GM21717 (cell line): ENCODE measurements around the gene FAM83G.
"Not testable (repeated sequence)": the region's sequence is repeated elsewhere in the genome, so short reads cannot be mapped to it uniquely, and the experiment has no call there.

Experiments
- ATAC-seq: cut with Tn5 transposase; IDR thresholded peaks from one replicate; pipeline ENCODE4 v1.9.1; 2021; ENCODE audit warnings: mild to moderate bottlenecking, moderate library complexity; ENCODE audit not compliant: unreplicated experiment

Gene FAM83G

DNA sequence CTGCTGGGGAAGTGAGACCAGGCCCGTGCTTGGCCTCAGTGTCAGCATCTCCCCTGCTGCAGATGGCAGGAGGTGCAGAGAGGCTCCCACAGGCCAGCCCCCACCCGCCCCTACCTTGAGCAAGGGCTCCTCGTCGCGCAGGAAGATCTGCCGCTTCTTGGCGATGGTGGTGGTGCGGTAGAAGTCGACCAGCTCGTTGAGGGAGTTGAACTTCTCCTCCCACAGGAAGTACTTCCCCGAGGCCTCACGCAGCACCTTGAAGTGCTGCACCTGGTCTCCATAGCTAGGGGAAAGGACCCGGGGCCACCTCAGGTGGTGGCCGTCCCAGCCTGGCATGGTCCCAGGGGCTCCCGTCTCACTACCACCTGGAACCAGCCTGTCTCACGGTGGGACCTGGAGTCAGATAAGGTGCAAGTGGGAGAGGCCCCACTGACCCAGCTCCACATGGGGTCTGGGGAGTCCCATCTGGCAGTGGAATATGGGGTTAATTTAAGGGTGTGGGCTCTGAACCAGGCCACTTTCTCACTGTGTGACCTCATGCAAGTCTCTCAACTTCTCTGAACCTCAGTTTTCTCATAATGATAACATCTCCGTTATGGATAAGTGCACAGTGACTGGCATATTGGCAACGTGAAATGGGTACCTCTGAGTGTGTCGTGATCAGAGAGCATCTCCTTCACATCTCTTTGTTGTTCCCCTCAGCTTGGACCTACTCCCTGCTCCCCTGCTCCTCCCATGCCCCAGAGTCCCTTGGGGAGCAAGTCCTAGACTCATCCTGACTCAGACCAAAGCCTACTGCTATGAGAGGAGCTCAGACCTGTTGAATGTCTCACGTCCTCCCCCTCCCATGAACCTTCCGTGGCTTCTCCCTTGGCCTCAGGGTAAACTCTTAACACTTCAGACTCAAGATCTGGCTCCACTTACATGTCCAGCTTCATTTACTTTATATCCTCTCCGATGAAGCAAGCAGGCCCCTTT lies 19.8 kb upstream of the FAM83G start:
- ATAC-seq = no peak

DNA sequence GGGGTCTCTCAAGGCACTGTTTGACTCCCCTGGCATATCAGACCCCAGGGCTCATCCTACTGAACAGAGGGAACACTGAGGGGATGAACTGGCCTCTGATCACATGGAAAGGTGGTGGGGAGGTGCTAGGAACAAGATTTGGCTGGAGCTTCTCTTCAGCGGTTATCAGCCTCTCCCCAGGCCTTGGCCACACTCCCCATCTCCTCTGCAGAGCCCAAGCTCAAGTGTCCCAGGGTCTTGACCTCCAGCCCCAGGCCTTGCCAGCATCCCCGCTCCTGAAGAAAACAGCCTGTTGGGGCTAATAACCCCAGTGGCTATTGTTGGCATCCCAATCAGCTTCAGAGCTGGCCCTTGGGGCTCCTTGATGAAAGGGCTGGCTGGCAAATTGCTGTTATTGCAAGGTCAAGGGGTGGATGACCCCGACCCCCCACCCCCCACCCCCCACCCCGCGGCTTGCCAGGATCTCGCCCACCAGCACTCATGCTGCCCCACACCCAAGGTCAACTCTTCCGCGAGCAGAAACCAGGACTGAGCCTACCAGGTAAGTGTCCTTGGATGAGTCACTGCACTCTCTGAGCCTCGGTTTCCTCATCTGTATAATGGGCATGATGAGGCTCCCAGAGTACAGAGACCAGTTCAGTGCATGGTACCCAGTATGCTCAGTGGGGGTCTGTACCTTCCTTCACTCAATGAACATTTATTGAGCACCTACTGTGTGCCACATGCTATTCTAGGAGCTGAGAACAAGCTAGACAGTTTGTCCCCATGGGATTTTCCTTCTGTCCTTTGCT lies 18.8 kb upstream of the FAM83G start:
- ATAC-seq = no peak

DNA sequence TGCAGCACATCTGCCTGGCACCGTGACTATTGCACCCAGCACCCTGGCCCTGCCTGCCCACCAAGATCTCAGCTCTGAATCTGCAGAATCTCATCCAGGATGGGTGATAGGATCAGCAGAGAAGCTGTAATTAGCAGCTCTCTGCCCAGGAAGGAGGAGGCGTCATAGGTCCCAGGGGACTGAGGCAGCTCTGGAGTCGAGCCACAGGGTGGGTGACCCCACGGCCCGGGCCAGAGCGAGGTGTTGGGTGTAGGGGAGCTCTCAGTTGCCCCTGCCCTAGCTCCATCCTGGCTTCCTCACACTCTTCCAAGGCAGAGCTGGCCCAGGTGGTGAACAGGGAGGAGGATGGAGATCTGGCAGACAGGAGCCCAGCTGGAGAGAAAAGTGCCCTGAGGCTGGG lies 18.2 kb upstream of the FAM83G start:
- ATAC-seq = no peak

DNA sequence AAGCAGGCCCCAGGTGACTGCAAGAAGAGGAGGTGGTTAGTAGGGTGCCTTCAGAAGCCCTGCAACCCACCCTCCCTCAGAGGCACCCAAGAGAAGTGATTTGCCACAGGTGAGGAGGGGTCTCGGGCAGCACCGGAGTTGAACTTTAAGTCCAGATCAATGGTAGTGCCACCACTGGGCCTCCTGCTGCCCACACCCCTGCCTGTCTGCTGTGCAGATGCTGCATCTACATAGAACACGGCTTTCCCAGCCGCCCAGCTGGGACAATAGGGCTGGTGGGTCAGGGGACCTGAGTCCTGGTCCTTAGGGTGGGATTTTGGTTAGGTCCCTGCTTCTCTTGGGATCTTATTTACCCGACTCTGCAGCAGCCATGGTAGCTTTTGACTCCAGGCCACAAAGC lies 17.6 kb upstream of the FAM83G start:
- ATAC-seq = no peak

DNA sequence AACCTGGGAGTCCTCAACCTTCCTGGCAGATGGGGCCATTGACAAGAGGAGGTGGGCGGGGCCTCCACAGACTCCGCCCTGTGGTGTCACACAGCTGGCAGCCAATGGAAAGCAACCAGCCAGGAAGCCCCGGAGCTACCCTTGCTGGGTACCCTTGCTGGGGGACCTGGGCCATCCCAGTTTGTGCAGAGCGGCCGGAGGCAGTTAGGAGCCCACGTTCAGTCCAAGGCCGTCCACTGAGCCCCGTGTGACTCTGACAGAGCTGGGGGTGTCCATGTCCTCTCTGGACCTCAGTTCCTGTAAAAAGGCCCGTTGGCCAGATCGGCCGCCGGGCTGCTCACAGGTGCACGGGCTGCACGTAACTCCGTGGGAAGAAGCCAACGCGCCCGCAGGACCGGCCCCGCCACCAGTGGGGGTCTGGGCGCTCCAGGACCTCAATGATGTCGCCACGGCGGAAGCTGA lies 17.1 kb upstream of the FAM83G start:
- no peak for ATAC-seq

DNA sequence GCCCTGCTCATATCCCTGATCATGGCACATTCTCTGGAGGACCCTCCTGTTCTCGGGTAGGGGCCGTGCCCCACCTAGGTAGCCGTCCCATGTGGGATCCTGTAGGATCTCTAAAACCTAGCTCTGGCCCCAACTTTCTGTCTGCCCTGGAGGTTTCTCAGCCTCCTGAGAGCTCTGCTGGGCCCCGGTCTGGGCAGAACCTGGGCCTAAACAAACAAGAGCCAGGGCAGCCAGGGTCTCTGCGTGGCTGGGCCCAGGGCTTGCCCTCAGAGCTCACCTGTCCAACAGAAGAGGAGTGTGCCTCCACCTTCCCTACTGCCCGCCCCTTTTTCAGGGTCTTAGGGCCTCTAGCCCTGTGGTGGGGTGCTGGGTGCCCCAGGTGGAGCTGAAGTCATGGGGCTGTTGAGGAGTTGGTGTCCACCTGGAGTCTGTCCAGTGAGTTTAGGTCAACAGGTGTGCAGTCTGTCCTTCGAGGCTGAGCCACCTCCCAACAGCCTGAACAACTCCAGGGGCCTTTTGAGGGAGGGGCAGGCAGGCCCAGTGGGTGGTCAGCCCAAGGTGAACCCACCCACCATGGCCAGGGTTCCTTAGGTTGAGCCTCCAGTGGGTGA lies 16.6 kb upstream of the FAM83G start:
- not testable (repeated sequence) for ATAC-seq

DNA sequence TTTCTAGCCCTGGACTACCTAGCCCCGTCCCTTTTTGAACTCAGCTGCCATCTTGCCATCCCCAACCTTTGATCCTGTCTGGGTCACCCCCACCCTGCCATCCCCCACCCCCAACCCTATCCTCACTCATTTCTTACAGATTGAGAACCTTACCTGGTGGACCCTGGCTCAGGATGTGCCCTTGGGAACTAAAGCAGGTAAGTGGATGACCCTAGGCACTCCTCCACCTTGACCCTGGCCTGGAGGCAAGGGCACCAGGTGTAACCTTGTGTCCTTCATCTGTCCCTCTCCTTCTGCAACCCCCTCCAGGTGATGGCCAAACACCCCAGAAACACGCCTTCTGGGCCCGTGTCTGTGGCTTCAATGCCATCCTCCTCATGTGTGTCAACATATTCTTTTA lies 15.5 kb upstream of the FAM83G start:
- ATAC-seq = no peak

DNA sequence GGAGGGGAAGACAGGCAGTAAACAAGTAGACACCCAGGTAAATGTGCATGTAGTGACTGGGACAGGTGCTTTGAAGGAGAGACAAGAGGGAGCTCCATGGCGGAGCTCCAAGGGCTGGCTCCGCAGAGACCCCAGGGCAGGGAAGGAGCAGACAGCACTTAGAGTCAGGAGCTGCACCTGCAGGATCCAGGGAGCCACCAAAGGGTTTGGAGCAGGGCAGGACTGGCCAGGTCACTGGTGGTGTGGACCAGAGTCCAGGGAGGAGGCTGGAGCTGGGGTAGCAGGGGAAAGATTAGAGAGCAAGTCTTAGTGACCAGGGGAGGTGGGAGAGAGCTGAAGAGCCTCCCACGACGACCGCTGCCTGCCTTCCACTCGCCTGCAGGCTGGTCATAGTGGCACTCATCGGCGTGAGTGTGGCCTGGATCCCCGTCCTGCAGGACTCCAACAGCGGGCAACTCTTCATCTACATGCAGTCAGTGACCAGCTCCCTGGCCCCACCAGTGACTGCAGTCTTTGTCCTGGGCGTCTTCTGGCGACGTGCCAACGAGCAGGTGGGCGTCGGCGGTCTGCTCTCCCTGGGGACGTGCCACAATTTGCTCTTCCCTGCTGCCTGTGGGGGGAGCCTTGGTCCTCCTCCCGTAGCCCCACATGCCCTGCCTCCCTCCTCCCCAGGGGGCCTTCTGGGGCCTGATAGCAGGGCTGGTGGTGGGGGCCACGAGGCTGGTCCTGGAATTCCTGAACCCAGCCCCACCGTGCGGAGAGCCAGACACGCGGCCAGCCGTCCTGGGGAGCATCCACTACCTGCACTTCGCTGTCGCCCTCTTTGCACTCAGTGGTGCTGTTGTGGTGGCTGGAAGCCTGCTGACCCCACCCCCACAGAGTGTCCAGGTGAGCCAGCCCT lies 14.7 kb upstream of the FAM83G start:
- no peak for ATAC-seq

DNA sequence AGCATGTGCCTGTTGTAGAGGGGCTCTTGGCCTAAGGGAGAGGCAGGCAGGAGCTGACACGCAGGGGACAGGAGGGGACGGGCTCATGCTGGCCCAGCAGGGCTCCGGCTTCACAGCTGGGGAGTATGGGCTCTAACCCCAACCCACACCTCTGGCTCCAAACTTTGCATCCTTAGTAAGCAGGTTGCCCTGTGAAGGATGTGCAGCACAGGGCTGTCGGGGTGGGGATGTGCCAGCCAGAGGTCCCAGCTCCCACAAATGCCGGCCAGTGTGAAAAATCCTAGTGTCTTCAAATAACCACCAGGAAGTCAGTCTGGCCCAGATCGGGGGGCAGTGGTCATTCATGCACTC lies 14.0 kb upstream of the FAM83G start:
- ATAC-seq = no peak

DNA sequence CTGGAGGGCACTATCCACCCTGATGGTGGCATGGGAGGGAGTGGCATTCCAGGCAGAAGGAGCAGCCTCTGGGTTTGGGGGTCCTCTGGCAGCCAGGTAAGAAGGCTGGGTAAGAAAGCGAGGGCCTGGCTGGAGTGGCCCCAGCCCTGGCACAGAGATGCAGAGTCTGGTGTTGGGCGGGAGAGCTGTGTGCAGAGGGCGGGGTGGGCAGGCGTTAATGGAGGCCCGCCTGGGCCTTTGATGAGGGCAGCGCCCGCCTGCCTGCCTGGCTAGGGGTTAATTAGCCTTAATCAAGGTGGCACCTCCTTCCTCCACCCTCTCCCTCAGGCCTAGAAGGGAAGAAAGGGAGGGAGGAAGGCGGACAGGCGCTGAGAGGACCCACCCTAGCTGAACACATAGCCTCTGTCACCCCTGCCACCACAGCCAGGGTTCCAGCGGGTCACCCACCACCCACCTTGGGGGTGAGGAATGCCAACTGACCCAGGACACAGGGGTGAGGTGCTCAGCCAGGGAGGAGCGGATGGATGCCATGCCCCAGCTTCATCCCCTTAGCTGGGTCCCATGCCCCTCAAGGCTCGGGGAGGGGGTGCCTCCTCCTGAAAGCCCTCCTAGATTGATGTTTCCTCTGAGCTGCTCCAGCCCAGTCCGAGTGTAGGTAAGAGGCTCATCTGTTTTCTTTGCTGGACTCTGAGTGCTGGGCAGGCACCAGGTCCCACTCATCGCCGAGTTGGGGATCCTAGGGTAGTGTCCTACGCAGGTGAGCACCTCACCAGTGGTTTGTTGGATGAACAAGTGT lies 13.4 kb upstream of the FAM83G start:
- no peak for ATAC-seq

DNA sequence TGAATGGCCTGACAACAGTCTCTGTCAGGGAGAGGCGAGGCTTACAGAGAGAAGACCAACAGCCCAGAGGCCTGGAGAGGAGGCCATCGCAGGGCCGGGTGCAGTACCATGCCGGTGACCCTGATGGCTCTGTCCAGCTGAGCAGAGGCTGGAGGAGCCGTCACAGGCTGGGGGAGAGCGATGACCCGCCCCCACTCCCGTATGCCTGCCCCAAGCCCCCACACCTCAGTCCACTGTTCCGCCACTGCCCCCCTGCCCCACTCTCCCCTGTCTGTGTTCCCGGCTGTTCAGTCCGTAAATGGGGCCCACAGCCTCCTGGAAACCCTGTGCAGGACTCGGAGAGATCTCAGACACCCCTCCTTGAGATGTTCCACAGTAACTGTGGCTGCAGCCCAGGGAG lies 12.8 kb upstream of the FAM83G start:
- no peak for ATAC-seq

DNA sequence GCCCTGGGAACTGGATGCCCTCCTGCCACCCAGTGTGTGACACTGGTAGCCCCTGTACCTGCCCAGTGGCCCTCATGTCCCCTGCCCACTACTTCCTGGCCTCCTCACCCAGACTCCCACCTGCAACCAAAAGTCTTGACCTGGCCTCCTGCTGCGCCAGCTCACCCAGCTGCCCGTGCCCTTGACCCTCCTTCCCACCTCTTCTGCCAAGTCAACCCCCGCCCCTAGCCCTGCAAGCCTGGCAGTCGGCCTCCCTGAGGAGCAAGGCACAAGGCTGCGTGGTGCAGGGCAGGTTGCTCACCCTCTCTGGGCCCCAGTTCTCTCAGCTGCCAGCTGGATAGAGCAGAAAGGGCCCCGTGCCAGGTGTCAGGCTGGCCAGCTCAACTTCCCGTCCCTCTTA lies 12.3 kb upstream of the FAM83G start:
- no peak for ATAC-seq

DNA sequence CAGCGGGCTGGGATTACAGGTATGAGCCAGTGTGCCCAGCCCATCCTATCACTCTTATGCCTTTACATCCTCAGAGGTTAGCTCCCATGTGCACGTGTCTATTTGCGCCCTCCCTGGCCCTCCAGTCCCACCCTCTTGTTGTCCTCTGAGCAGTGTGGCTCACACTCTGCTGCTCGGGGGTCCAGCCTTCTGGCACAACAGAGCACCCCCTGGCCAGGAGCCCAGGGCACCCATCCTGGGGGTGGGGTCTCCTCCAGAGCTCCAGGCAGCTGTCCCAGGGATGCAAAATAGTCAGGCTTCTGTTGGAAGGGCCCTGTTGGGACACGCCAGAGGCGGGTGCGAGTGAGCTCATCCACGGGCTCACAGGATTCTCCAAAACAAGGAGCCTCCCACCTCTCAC lies 11.7 kb upstream of the FAM83G start:
- ATAC-seq = no peak

DNA sequence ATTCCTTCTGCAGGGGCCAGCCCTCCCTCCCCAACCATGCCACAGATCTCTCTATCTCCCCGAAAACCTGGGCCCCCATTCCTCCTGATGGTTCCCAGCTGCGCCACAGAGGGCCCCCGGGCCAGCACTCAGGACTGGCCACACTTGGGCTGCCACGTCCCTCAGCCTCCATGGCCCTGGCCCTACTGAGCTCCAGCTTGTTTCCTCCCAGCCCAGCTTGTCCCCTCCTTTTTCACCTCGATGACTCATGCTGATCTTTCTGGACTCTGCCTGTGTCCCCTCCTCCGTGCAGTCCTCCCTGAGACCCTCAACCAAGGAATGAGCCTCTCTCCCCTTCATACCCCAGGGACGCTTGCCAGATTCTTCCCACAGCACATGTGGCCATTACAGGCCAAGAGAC lies 10.9 kb upstream of the FAM83G start:
- ATAC-seq = no peak

DNA sequence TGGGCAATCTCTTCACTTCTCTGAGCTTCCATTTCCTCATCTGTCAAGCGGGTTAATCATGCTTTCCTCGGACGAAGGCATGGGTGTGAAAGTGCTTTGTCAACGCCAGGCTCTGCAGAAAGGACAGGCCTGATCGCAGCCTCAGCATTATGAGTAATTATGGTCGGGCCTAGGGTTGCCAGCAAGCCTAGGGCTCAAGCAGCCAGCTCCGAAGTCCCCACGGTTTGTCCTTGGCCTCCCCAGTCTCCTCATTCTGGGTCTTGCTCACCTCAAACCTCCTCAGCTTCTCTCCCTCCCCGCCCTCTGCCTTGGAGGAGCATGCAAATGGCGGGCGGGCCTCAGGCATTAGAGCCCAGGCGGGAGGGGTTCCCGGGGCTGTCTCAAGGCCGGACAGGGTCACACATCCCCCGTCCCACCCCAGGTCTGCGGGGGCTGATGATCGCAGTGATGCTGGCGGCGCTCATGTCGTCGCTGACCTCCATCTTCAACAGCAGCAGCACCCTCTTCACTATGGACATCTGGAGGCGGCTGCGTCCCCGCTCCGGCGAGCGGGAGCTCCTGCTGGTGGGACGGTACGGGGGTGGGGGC lies 10.2 kb upstream of the FAM83G start:
- no peak for ATAC-seq

DNA sequence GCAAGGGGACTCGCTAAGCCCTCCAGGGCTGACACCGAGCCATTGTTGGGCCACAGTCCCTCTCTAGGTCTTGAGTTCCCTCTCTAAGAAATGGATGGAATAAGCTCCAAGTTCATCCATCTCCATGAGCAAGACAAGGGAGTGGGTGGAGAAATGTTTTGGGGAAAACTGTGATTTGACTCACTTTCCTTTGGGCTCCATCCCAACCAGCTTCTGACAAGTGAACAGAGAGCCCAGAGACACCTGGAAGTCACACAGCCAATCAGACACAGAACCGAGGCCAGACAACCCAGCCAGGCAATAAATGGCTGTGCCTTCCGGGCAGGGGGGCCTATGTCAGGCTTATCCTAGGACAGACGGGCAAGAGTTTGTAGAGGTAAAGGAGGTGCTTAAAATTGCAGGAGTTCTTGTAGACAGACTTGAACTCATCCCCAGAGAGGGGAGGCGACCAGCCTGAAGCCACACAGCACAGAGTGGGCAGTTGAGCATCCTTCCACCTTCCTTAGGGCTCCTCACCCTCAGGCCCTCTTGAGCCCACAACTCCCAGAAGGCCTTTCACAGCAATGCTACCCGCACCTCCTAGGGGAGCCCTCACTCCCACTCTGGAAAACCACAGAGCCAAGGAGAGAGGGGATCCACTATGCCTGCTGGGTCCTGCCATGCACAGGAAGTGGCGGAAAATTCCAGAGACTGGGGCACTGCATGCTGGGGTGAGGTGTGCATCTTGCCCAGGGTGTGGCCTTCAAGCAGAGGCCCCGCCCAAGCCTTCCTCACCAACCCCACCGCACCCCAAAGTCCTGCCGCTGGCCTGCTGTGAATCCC lies 9.5 kb upstream of the FAM83G start:
- ATAC-seq = no peak

DNA sequence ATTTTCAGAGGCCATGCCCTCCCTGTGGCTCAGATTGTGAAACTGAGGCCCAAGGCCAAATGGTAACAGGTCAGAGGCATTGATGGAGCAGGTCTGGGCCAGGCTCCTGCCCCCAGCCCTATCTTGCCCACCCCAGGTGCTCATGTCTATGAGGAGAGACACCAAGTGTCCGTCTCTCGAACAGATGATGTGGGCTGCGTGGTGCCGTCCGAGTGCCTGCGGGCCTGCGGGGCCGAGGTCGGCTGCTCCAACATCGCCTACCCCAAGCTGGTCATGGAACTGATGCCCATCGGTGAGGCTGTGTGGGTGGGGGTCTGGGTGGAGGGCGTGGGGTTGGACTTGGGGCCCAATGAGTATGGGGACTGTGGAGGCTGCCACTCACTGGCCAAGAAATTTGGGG lies 8.7 kb upstream of the FAM83G start:
- no peak for ATAC-seq
